ENCODE measurements around the gene C11orf91. TPM values are rescaled to one million over a fixed set of nuclear protein-coding genes. Genes with fewer than 3 reads are reported as not detected.

The C11orf91 gene
- total RNA-seq, 1 experiment from 2014 or later = 1.3 TPM

DNA sequence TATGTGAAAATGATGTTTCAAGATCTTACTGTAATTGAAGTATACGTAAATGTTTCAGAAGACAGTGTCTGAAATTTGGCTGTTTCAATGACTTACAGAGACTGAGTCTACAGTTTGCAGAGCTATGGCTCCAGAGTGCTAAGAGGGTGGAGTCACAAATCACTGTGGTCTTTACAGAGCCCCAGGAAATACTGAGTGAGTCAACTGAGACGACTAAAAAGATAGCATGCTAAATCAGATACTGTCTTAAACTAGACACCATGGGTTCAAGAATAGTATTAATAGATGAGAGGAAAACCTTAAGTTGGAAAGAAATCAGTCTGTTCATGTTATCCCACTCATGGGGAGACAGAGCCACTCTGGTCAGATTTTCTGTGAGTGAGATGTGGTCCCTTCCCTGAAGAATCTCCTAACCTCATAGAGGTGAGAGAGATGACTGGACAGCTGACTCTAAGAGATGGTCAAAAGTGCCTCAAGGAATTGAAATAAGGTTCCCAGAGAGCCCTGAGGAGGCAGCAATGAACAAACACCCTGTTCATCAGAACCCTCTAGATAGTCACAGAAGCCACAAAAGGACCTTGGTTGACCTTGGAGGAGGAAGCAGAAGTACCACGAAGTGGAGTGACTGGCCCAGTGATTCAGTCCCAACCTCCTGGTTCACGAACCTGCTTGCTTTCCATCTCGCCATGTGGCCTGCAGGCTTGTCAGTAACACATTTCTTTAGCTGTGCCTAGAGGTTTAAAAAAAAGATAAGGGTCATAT is 30.2 kb downstream of the C11orf91 start:
- CTCF ChIA-PET = no interaction called here
- H3K36me3 ChIP-seq (ENCODE audit: control insufficient read depth, insufficient read depth, low read length) = no peaks in the 10 kb centered on the region
- no peaks in the 10 kb centered on the region for H3K4me1 ChIP-seq (ENCODE audit: control insufficient read depth, insufficient read depth, low read length)
- no peak for ATAC-seq
- POLR2A ChIA-PET = no interaction called here
- intact Hi-C loops (cut with micrococcal nuclease; ENCODE audit: unreplicated experiment) (no loop called here), in situ Hi-C loops (cut with HindIII; ENCODE audit: low pct_unique_long_range_greater_than_20kb, low sequenced_read_pairs) (no loop called here)
- DNase-seq (ENCODE audit: low read depth, low spot score) = no peak
- H3K4me3 ChIP-seq (ENCODE audit: low read depth in 2 of 2, low read length in 2 of 2) = no peak overlapping the region
- H3K9me3 ChIP-seq (ENCODE audit: control insufficient read depth, insufficient read depth, low read depth, low read length) = no peaks in the 10 kb centered on the region
- BruUV-seq (replicated peaks) = no TSS peak
- H3K27ac ChIP-seq (ENCODE audit: low read length) = no peak overlapping the region
- H3K27me3 ChIP-seq (ENCODE audit: control insufficient read depth, insufficient read depth, low read length) = no peaks in the 10 kb centered on the region
- TF ChIP-seq, protein P1, sequence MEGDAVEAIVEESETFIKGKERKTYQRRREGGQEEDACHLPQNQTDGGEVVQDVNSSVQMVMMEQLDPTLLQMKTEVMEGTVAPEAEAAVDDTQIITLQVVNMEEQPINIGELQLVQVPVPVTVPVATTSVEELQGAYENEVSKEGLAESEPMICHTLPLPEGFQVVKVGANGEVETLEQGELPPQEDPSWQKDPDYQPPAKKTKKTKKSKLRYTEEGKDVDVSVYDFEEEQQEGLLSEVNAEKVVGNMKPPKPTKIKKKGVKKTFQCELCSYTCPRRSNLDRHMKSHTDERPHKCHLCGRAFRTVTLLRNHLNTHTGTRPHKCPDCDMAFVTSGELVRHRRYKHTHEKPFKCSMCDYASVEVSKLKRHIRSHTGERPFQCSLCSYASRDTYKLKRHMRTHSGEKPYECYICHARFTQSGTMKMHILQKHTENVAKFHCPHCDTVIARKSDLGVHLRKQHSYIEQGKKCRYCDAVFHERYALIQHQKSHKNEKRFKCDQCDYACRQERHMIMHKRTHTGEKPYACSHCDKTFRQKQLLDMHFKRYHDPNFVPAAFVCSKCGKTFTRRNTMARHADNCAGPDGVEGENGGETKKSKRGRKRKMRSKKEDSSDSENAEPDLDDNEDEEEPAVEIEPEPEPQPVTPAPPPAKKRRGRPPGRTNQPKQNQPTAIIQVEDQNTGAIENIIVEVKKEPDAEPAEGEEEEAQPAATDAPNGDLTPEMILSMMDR (IDR thresholded peaks at IDR 0.05) = no peak
- TF ChIP-seq POLR2AphosphoS5 (IDR thresholded peaks at IDR 0.05; ENCODE audit: low read depth, low read length) (no peak), TCF7L2 (IDR thresholded peaks at IDR 0.05; ENCODE audit: low read depth, low read length) (no peak), SIN3A (IDR thresholded peaks at IDR 0.05; ENCODE audit: borderline replicate concordance, insufficient read depth, low read depth, low read length) (no peak)
- TF ChIP-seq, protein P2, sequence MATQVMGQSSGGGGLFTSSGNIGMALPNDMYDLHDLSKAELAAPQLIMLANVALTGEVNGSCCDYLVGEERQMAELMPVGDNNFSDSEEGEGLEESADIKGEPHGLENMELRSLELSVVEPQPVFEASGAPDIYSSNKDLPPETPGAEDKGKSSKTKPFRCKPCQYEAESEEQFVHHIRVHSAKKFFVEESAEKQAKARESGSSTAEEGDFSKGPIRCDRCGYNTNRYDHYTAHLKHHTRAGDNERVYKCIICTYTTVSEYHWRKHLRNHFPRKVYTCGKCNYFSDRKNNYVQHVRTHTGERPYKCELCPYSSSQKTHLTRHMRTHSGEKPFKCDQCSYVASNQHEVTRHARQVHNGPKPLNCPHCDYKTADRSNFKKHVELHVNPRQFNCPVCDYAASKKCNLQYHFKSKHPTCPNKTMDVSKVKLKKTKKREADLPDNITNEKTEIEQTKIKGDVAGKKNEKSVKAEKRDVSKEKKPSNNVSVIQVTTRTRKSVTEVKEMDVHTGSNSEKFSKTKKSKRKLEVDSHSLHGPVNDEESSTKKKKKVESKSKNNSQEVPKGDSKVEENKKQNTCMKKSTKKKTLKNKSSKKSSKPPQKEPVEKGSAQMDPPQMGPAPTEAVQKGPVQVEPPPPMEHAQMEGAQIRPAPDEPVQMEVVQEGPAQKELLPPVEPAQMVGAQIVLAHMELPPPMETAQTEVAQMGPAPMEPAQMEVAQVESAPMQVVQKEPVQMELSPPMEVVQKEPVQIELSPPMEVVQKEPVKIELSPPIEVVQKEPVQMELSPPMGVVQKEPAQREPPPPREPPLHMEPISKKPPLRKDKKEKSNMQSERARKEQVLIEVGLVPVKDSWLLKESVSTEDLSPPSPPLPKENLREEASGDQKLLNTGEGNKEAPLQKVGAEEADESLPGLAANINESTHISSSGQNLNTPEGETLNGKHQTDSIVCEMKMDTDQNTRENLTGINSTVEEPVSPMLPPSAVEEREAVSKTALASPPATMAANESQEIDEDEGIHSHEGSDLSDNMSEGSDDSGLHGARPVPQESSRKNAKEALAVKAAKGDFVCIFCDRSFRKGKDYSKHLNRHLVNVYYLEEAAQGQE (IDR thresholded peaks at IDR 0.05; ENCODE audit: insufficient read depth in 1 of 2, low read depth in 2 of 2, low read length in 1 of 2) = no peak

DNA sequence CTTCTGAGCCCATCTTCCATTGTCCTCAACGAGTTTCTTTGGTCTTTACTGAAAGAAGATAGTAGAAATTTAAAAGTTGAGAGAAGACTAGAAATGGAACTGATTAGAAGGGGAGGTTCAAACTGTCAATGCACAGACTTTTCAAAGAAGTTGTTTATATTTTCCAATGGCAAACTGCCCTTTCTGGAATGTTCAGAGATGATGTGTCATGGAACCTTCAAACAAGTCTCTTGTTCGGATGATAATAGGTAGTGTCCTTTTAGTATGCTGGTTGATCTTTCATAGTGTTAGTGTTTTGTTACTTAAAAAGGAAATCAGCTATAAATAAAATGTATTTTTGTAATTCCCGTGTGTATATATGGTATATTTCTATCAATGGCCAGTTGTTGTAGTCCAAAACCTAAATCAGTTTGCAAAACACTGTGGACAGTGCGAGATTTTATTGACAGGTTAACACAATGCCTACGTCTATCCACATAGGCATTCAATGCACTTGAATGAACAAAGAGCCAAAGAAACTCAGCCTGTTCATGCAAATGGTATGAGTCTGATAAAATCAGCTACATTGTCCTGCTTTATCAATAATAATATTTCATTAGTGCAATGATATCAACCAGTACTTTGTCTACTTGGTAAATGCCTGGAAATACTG is 30.9 kb downstream of the C11orf91 start:
- DNase-seq (ENCODE audit: low read depth, low spot score) (no peak), ATAC-seq (no peak)
- intact Hi-C loops (cut with micrococcal nuclease; ENCODE audit: unreplicated experiment) (no loop called here), in situ Hi-C loops (cut with HindIII; ENCODE audit: low pct_unique_long_range_greater_than_20kb, low sequenced_read_pairs) (no loop called here)
- no peak for TF ChIP-seq POLR2AphosphoS5 (IDR thresholded peaks at IDR 0.05; ENCODE audit: low read depth, low read length)
- TF ChIP-seq SIN3A (IDR thresholded peaks at IDR 0.05; ENCODE audit: borderline replicate concordance, insufficient read depth, low read depth, low read length) = no peak
- TF ChIP-seq, protein P2 (IDR thresholded peaks at IDR 0.05; ENCODE audit: insufficient read depth in 1 of 2, low read depth in 2 of 2, low read length in 1 of 2) = no peak
- TF ChIP-seq, protein P1 (IDR thresholded peaks at IDR 0.05) = no peak
- Histone ChIP-seq H3K9me3 (ENCODE audit: control insufficient read depth, insufficient read depth, low read depth, low read length) (no peaks in the 10 kb centered on the region), H3K27ac (ENCODE audit: low read length) (no peak overlapping the region), H3K27me3 (ENCODE audit: control insufficient read depth, insufficient read depth, low read length) (no peaks in the 10 kb centered on the region), H3K4me1 (ENCODE audit: control insufficient read depth, insufficient read depth, low read length) (no peaks in the 10 kb centered on the region), H3K36me3 (ENCODE audit: control insufficient read depth, insufficient read depth, low read length) (no peaks in the 10 kb centered on the region), H3K4me3 (ENCODE audit: low read depth in 2 of 2, low read length in 2 of 2) (no peak overlapping the region)
- BruUV-seq (replicated peaks) = no TSS peak
- ChIA-PET CTCF (no interaction called here), POLR2A (no interaction called here)
